GM21723 (cell line): ENCODE measurements around the gene PRCP.
"Not testable (repeated sequence)": the region's sequence is repeated elsewhere in the genome, so short reads cannot be mapped to it uniquely, and the experiment has no call there.

Experiments used
- ATAC-seq: cut with Tn5 transposase; IDR thresholded peaks from one replicate; pipeline ENCODE4 v1.9.1; 2021; ENCODE audit warnings: mild to moderate bottlenecking, moderate library complexity; ENCODE audit not compliant: unreplicated experiment

PRCP gene

DNA sequence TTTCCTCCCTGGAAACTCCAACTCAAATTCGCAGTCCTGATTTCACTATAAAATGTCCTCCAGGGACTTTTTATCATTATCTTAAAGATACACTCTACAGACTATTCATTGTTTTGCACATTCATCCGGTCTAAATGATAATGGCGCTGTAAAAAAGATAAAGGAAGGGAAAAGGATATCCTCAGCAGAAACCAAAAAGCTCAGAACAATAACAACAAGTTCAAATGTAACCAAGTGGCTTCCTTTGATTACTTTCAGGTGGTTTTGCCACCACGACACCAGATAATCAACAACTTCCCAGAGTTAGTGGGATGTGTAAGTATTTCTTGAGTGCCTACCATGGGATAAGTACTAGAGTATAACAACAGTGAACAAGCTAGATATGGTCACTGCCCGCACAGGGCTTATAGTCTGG lies 26.3 kb downstream of the PRCP start:
- ATAC-seq = no peak

DNA sequence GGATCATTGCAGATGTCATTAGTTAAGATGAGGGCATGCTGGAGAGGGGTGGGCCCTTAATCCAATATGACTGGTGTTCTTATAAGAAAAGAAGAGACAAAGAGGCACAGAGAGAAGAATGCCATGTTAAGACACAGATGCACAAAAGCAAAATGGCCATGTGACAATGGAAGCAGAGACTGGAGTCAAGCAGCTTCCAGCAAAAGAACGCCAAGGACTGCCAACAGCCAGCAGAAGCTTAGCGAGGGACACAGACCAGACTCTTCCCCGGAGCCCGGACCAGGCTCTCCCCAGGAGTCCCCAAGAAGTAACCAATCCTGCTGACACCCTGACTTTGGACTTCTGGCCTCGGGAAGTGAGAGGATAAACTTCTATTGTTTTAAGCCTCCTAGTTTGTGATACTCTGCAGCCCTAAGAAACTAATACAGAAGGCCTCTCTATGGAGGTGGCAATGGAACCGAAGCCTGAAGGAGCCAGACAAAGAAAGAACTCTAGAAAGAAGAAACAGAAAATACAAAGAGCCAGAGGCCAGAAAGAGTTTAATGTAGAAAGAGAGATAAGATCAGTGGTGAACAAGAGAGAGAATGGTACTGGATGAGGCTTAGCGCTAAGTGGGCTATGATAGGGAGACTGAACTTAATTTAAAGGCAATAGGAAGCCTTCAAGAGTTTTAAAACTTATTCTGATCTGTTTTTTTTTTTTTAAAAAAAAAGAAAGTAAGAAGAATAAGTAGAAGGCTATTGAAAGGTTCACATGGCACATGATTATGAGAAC lies 27.7 kb downstream of the PRCP start:
- no peak for ATAC-seq

DNA sequence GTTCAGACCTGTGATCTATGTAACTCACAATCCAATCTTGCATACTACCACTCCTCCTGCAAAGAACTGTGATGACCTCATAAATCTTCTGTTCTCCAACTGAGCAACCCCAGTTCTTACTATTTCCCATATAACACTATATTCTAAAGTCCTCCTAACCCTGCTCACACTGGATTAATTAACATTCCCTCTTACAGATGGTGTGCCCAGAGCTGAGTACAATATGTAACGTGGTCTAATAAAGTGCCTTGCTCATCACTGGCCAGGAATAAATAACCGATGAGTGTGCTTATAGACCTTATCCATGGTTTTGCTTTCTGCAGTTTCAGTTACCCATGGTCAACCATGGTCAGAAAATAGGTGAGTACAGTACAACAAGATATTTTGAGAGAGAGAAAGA lies 28.6 kb downstream of the PRCP start:
- no peak for ATAC-seq

DNA sequence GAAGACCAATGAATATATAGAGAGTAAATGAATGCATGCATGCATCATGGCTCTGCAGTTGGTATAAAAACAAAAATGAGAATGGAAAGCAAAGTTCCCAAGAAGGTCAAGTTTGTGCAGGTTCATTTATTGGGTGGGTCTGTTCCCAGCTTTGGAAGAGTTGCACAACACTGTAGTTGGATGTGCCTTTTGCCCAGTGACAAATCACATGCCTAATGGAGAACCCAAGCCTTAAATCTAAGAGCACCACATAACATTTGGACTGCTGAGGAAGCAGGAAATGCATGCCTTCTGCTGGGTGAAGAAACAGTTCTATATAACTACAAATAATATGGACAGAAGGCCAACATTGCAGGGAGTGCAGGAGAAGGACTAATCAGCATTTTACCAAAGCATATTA lies 30.6 kb downstream of the PRCP start:
- ATAC-seq = no peak

GRCh38 chr11:82867495-82868082 lies 32.6 kb downstream of the PRCP start:
- ATAC-seq = peak; percentile 64

DNA sequence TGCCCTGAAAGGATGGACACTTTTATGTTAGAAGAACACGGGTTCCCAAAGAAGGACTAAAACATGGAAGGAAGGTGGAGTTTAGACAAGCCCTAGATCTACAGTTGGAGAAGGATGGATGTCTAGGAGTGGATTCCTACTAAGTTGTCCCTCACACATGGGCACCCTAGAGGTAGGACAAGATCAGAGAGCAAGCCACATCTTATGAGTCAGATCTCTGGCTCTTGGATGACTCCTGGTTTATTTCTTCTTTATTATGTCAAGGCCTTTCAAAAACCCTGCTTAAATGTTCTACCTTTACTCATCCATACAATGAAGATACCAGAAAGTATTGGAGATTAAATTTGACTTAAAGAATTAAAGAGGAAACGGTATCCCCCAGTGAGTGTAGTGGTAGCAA lies 34.4 kb downstream of the PRCP start:
- ATAC-seq = no peak

GRCh38 chr11:82864268-82864667 lies 36.0 kb downstream of the PRCP start:
- peak; percentile 53 for ATAC-seq

DNA sequence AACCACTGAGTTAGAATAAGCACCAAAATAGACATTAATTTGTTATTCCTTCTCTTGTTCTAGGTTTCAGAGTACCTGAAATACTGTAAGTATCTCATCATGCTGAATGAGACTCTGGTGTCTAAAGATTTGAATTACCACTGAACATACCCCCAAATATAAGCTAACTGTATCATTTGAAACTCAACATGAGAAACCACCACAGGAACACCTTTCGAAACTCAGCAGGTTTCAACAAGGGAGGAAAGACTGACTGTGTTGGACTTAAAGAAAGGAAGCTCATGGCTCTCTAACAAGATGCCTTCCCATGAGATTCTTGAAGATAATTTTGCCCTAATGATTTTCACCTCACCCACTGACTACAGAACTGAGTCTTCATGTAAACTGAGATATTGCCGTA lies 37.0 kb downstream of the PRCP start:
- no peak for ATAC-seq

GRCh38 chr11:82862379-82862778 lies 37.9 kb downstream of the PRCP start:
- ATAC-seq = no peak

- ATAC-seq = no peak
Measured at GRCh38 chr11:82859750-82860149, 40.5 kb downstream of the PRCP start.

- no peak for ATAC-seq
Measured at GRCh38 chr11:82858556-82859091, 41.6 kb downstream of the PRCP start.

DNA sequence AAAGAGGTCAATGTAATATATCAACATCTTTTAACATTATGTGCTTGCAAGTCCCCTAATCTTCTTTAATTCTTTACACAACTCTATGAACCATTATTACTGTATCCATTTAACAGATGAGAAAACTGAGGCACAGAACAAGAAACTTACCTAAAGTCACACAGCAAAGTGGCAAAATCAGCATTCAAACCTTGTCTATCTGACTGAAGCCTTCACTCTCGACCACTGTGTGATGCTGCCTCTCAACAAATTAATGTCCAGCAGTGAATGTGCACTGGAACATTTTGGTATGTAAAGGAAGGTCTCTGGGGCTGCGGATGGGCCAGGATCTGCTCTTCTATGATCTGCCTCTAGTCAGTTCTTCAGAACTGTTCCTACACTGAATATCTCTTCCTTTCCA lies 42.1 kb downstream of the PRCP start:
- no peak for ATAC-seq

GRCh38 chr11:82857145-82857544 lies 43.1 kb downstream of the PRCP start:
- no peak for ATAC-seq

GRCh38 chr11:82855616-82856015 lies 44.6 kb downstream of the PRCP start:
- no peak for ATAC-seq

GRCh38 chr11:82854916-82855315 lies 45.3 kb downstream of the PRCP start:
- not testable (repeated sequence) for ATAC-seq

DNA sequence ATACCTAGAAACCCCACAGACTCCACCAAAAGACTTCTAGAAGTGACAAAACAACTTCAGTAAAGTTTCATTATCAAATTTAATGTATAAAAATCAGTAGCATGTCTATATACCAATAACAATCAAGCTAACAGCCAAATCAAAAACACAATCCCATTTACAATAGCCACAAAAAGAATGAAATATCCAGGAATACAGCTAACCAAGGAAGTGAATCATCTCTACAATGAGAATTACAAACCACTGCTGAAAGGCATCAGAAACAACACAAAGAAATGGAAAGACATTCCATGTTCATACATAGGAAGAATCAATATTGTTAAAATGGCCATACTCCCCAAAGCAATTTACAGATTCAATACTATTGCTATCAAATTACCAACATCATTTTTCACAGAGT lies 46.0 kb downstream of the PRCP start:
- ATAC-seq = no peak

GRCh38 chr11:82848829-82849228 lies 51.4 kb downstream of the PRCP start:
- ATAC-seq = no peak

GRCh38 chr11:82845356-82846353 lies 54.6 kb downstream of the PRCP start:
- no peak for ATAC-seq

DNA sequence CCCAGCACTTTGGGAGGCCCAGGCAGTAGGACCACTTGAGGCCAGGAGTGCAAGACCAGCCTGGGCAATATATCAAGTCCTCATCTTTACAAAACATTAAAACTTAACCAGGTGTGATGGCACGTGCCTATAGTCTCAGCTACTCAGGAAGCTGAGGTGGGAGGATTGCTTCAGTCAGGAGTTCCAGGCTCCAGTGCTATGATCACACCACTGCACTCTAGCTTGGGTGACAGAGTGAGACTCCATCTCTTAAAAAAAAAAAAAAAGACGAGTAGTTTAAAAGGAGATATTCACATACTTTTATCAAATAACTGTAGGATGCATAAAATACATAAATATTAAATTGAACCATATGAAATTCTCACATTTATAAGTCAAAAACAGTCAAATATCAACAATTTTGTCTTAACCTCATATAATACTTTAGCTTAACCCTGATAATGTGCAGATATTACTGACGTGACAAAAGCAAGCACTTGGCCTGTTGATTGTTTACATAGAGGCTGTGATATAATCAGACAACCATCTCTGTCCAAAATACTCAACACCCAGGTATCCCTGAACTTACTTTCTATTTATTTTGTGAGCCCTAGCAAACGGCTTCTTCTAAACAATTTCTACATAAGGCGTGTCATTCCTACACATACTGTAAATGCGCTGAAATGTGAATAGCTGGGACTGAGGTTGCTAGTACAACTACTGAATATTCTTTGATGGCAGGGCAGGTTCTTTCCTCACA lies 57.0 kb downstream of the PRCP start:
- no peak for ATAC-seq

GRCh38 chr11:82842019-82842418 lies 58.2 kb downstream of the PRCP start:
- ATAC-seq = no peak

GRCh38 chr11:82837650-82838049 lies 62.6 kb downstream of the PRCP start:
- ATAC-seq = no peak
